ENCODE results near the gene BBS2.

BBS2 gene

GRCh38 chr16:56478281-56479049, 41.4 kb downstream of the BBS2 start:
- Histone ChIP-seq H3K9me3 (ENCODE audit: control insufficient read depth in 5 of 5, low read length in 5 of 5) (no peaks in the 10 kb centered on the region), H3K27ac (ENCODE audit: low read depth, low read length) (no peak overlapping the region), H3K9ac (ENCODE audit: low read length in 5 of 5) (no peak overlapping the region), H3K27me3 (ENCODE audit: control insufficient read depth in 5 of 5, insufficient read depth in 4 of 5, low read length in 5 of 5) (no peaks in the 10 kb centered on the region), H3K4me1 (ENCODE audit: control insufficient read depth in 5 of 5, insufficient read depth in 5 of 5, low read length in 5 of 5) (peaks cover 0 to 8% (median 7%) of the 10 kb centered on the region in 5 donors), H3K4me3 (ENCODE audit: low read depth in 1 of 5, low read length in 5 of 5) (no peak overlapping the region), H3K36me3 (ENCODE audit: control insufficient read depth in 5 of 5, insufficient read depth in 5 of 5, low read length in 5 of 5) (peaks cover 40 to 77% (median 59%) of the 10 kb centered on the region in 5 donors)

- Histone ChIP-seq H3K36me3 (ENCODE audit: control insufficient read depth in 5 of 5, insufficient read depth in 5 of 5, low read length in 5 of 5) (peaks cover 38 to 78% (median 60%) of the 10 kb centered on the region in 5 donors), H3K4me1 (ENCODE audit: control insufficient read depth in 5 of 5, insufficient read depth in 5 of 5, low read length in 5 of 5) (peaks cover 0 to 8% (median 7%) of the 10 kb centered on the region in 5 donors), H3K9me3 (ENCODE audit: control insufficient read depth in 5 of 5, low read length in 5 of 5) (no peaks in the 10 kb centered on the region), H3K9ac (ENCODE audit: low read length in 5 of 5) (no peak overlapping the region), H3K27ac (ENCODE audit: low read depth, low read length) (no peak overlapping the region), H3K27me3 (ENCODE audit: control insufficient read depth in 5 of 5, insufficient read depth in 4 of 5, low read length in 5 of 5) (no peaks in the 10 kb centered on the region), H3K4me3 (ENCODE audit: low read depth in 1 of 5, low read length in 5 of 5) (no peak overlapping the region)
Observed at GRCh38 chr16:56477096-56477878, 42.5 kb downstream of the BBS2 start.

- Histone ChIP-seq H3K9me3 (ENCODE audit: control insufficient read depth in 5 of 5, low read length in 5 of 5) (no peaks in the 10 kb centered on the region), H3K4me3 (ENCODE audit: low read depth in 1 of 5, low read length in 5 of 5) (no peak overlapping the region), H3K27me3 (ENCODE audit: control insufficient read depth in 5 of 5, insufficient read depth in 4 of 5, low read length in 5 of 5) (no peaks in the 10 kb centered on the region), H3K36me3 (ENCODE audit: control insufficient read depth in 5 of 5, insufficient read depth in 5 of 5, low read length in 5 of 5) (peaks cover 53 to 91% (median 74%) of the 10 kb centered on the region in 5 donors), H3K27ac (ENCODE audit: low read depth, low read length) (no peak overlapping the region), H3K9ac (ENCODE audit: low read length in 5 of 5) (no peak overlapping the region), H3K4me1 (ENCODE audit: control insufficient read depth in 5 of 5, insufficient read depth in 5 of 5, low read length in 5 of 5) (no peaks in the 10 kb centered on the region)
Observed at GRCh38 chr16:56475201-56475600, 44.6 kb downstream of the BBS2 start.

GRCh38 chr16:56470666-56471065, 49.2 kb downstream of the BBS2 start:
- Histone ChIP-seq H3K27ac (ENCODE audit: low read depth, low read length) (no peak overlapping the region), H3K27me3 (ENCODE audit: control insufficient read depth in 5 of 5, insufficient read depth in 4 of 5, low read length in 5 of 5) (no peaks in the 10 kb centered on the region), H3K36me3 (ENCODE audit: control insufficient read depth in 5 of 5, insufficient read depth in 5 of 5, low read length in 5 of 5) (peaks cover 62 to 92% (median 85%) of the 10 kb centered on the region in 5 donors), H3K9me3 (ENCODE audit: control insufficient read depth in 5 of 5, low read length in 5 of 5) (no peaks in the 10 kb centered on the region), H3K4me3 (ENCODE audit: low read depth in 1 of 5, low read length in 5 of 5) (no peak overlapping the region), H3K9ac (ENCODE audit: low read length in 5 of 5) (no peak overlapping the region), H3K4me1 (ENCODE audit: control insufficient read depth in 5 of 5, insufficient read depth in 5 of 5, low read length in 5 of 5) (no peaks in the 10 kb centered on the region)

DNA sequence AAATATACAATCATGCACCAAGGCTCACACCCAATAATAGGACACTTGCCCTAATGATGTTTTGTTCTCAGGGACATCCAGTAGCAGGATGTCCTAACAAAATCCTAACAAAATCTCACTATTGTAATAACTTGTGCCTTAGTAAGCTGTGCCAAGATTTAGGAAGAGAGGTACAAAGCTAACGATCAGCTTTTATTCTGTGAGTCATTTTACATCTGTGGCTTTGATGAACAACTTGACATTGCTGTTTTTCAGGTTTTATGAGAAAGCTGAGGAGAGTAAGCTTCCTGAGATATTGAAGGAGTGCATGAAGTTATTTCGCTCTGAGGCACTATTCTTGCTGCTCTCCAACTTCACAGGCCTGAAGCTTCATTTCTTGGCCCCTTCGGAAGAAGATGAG, 49.6 kb downstream of the BBS2 start:
- Histone ChIP-seq H3K27me3 (ENCODE audit: control insufficient read depth in 5 of 5, insufficient read depth in 4 of 5, low read length in 5 of 5) (no peaks in the 10 kb centered on the region), H3K4me1 (ENCODE audit: control insufficient read depth in 5 of 5, insufficient read depth in 5 of 5, low read length in 5 of 5) (no peaks in the 10 kb centered on the region), H3K4me3 (ENCODE audit: low read depth in 1 of 5, low read length in 5 of 5) (no peak overlapping the region), H3K36me3 (ENCODE audit: control insufficient read depth in 5 of 5, insufficient read depth in 5 of 5, low read length in 5 of 5) (peaks cover 62 to 92% (median 84%) of the 10 kb centered on the region in 5 donors), H3K27ac (ENCODE audit: low read depth, low read length) (no peak overlapping the region), H3K9me3 (ENCODE audit: control insufficient read depth in 5 of 5, low read length in 5 of 5) (no peaks in the 10 kb centered on the region), H3K9ac (ENCODE audit: low read length in 5 of 5) (no peak overlapping the region)

- peaks cover 59 to 92% (median 80%) of the 10 kb centered on the region in 5 donors for H3K36me3 ChIP-seq (ENCODE audit: control insufficient read depth in 5 of 5, insufficient read depth in 5 of 5, low read length in 5 of 5)
- no peaks in the 10 kb centered on the region for H3K27me3 ChIP-seq (ENCODE audit: control insufficient read depth in 5 of 5, insufficient read depth in 4 of 5, low read length in 5 of 5)
- H3K27ac ChIP-seq (ENCODE audit: low read depth, low read length): no peak overlapping the region
- H3K4me1 ChIP-seq (ENCODE audit: control insufficient read depth in 5 of 5, insufficient read depth in 5 of 5, low read length in 5 of 5): no peaks in the 10 kb centered on the region
- H3K9me3 ChIP-seq (ENCODE audit: control insufficient read depth in 5 of 5, low read length in 5 of 5): no peaks in the 10 kb centered on the region
- H3K9ac ChIP-seq (ENCODE audit: low read length in 5 of 5): no peak overlapping the region
- no peak overlapping the region for H3K4me3 ChIP-seq (ENCODE audit: low read depth in 1 of 5, low read length in 5 of 5)
Observed at GRCh38 chr16:56469748-56470147, 50.1 kb downstream of the BBS2 start.

DNA sequence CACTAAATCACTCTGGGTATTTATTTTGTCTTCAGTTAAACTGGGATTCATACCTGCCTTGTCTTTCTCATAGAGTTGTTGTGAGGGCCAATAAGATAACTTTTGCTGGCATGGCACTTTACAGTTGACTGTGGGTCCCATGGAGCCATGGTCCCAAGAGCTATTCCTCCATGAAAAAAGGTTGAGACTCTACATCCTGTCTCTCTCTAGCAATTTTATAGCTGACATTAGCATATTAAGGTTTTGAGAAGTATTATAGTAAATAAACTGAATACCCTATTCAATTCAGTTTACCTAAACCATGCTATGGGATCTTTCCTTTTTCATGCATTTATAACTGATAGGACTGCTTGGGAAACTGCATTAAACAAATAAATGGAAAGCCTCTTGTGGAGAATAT, 51.0 kb downstream of the BBS2 start:
- Histone ChIP-seq H3K27me3 (ENCODE audit: control insufficient read depth in 5 of 5, insufficient read depth in 4 of 5, low read length in 5 of 5) (no peaks in the 10 kb centered on the region), H3K36me3 (ENCODE audit: control insufficient read depth in 5 of 5, insufficient read depth in 5 of 5, low read length in 5 of 5) (peaks cover 65 to 96% (median 79%) of the 10 kb centered on the region in 5 donors), H3K4me1 (ENCODE audit: control insufficient read depth in 5 of 5, insufficient read depth in 5 of 5, low read length in 5 of 5) (no peaks in the 10 kb centered on the region), H3K9me3 (ENCODE audit: control insufficient read depth in 5 of 5, low read length in 5 of 5) (no peaks in the 10 kb centered on the region), H3K27ac (ENCODE audit: low read depth, low read length) (no peak overlapping the region), H3K4me3 (ENCODE audit: low read depth in 1 of 5, low read length in 5 of 5) (no peak overlapping the region), H3K9ac (ENCODE audit: low read length in 5 of 5) (no peak overlapping the region)

DNA sequence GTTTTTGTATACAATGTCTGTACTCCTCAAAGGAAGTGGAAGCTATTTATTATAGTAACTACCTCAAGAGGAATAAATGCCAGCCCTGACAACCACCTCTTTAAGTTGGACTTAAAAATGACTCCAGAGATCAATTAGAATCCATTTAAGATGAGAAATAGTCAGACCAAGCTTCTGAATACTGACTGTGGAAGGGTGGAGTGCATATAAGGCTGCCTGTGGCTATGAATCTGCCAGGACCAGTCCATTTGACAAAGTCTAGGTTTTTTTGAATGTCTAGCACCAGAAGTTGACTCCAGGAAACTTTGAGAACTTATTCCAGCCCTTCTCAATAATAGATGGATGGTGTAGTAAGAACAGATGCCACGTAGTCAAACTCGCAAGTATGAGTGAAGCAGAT, 53.5 kb downstream of the BBS2 start:
- Histone ChIP-seq H3K27me3 (ENCODE audit: control insufficient read depth in 5 of 5, insufficient read depth in 4 of 5, low read length in 5 of 5) (no peaks in the 10 kb centered on the region), H3K27ac (ENCODE audit: low read depth, low read length) (no peak overlapping the region), H3K9me3 (ENCODE audit: control insufficient read depth in 5 of 5, low read length in 5 of 5) (no peaks in the 10 kb centered on the region), H3K9ac (ENCODE audit: low read length in 5 of 5) (no peak overlapping the region), H3K4me3 (ENCODE audit: low read depth in 1 of 5, low read length in 5 of 5) (no peak overlapping the region), H3K4me1 (ENCODE audit: control insufficient read depth in 5 of 5, insufficient read depth in 5 of 5, low read length in 5 of 5) (no peaks in the 10 kb centered on the region), H3K36me3 (ENCODE audit: control insufficient read depth in 5 of 5, insufficient read depth in 5 of 5, low read length in 5 of 5) (peaks cover 66 to 90% (median 74%) of the 10 kb centered on the region in 5 donors)

- Histone ChIP-seq H3K36me3 (ENCODE audit: control insufficient read depth in 5 of 5, insufficient read depth in 5 of 5, low read length in 5 of 5) (peaks cover 57 to 77% (median 64%) of the 10 kb centered on the region in 5 donors), H3K4me3 (ENCODE audit: low read depth in 1 of 5, low read length in 5 of 5) (no peak overlapping the region), H3K9me3 (ENCODE audit: control insufficient read depth in 5 of 5, low read length in 5 of 5) (no peaks in the 10 kb centered on the region), H3K9ac (ENCODE audit: low read length in 5 of 5) (no peak overlapping the region), H3K27me3 (ENCODE audit: control insufficient read depth in 5 of 5, insufficient read depth in 4 of 5, low read length in 5 of 5) (no peaks in the 10 kb centered on the region), H3K27ac (ENCODE audit: low read depth, low read length) (no peak overlapping the region), H3K4me1 (ENCODE audit: control insufficient read depth in 5 of 5, insufficient read depth in 5 of 5, low read length in 5 of 5) (no peaks in the 10 kb centered on the region)
Observed at GRCh38 chr16:56463153-56463552, 56.7 kb downstream of the BBS2 start.

All from subcutaneous abdominal adipose tissue (tissue), 5 donors.